Measurements from ENCODE around the gene CDK13.

GRCh38 chr7:40041456-40041855, 91.4 kb downstream of the CDK13 start:
- TF ChIP-seq POLR2A (IDR thresholded peaks at IDR 0.05; ENCODE audit: low read length) (no peak), GATA1 (IDR thresholded peaks at IDR 0.05; ENCODE audit: low read depth, low read length) (no peak)
